HFF-Myc (cell line): Measurements from ENCODE around the gene SQOR.

Experiments used
- DNase-seq: peaks from one replicate; pipeline ENCODE4 v3.0.0-alpha.2; 2011; ENCODE audit warnings: low read depth; ENCODE audit errors: extremely low read depth
- H3K4me3 ChIP-seq: replicated peaks from 2 replicates; pipeline ENCODE4 v1.5.1; 2011; ENCODE audit warnings: low read depth, mild to moderate bottlenecking, control low read depth, low read length
- CTCF ChIP-seq: IDR thresholded peaks from 2 replicates; pipeline ENCODE4 v1.5.1; 2012; ENCODE audit warnings: mild to moderate bottlenecking, low read depth, low read length, control low read depth; ENCODE audit errors: missing control alignments

Gene SQOR

GRCh38 chr15:45678459-45679178 lies 43.8 kb downstream of the SQOR start:
- no peak for DNase-seq

GRCh38 chr15:45684533-45684932 lies 49.7 kb downstream of the SQOR start:
- TF ChIP-seq CTCF: no peak
- no peak for DNase-seq
- H3K4me3 ChIP-seq: no peak overlapping the region

More at GRCh38 chr15:45678459-45679178, 43.8 kb downstream of the SQOR start:
- no peak overlapping the region for H3K4me3 ChIP-seq
- TF ChIP-seq CTCF: no peak

DNA sequence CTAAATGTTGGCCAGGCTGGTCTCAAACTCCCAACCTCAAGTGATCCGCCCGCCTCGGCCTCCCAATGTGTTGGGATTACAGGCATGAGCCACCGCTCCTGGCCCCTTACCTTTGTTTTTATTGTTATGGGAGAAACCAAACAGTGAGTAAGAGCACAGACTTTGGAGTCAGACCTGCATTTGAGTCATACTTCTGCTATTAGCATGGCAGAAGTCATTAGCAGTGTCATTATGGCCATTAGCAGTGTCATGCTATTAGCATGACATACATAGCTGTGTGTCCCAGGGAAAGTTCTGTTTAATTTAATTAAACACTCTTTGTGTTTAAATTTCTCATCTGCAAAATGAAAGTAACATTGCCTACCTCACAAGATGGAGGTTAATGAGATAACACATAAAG lies 54.8 kb downstream of the SQOR start:
- H3K4me3 ChIP-seq: no peak overlapping the region
- no peak for TF ChIP-seq CTCF
- DNase-seq: no peak

DNA sequence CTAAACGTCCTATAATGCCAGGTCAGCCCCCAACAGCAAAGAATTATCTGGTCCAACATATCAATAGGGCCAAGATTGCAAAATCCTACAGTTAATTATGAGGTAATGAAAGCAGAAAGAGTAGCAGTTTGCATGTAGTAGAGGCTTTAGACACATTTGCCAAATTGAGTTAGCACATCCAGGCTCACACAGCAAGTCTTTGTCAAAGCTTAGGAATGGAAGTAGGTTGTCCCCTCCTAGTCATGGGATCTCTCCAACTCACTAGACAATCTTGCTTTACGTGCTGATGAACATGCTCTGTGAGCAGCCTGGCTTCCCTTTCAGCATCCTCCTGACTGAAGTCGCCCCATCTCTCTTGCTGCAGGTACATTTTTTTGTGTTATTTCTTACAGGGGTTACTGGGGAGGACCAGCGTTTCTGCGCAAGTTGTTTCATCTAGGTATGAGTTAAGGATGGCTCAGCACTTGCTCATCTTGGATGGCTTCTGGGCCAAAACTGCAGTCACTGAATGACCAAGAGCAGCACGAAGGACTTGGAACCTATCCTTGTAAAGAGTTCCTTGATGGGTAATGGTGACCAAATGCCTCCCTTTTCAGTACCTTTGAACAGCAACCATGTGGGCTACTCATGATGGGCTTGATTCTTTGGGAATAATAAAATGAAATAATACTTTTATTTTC lies 55.9 kb downstream of the SQOR start:
- DNase-seq: no peak
- no peak for TF ChIP-seq CTCF
- no peak overlapping the region for H3K4me3 ChIP-seq

DNA sequence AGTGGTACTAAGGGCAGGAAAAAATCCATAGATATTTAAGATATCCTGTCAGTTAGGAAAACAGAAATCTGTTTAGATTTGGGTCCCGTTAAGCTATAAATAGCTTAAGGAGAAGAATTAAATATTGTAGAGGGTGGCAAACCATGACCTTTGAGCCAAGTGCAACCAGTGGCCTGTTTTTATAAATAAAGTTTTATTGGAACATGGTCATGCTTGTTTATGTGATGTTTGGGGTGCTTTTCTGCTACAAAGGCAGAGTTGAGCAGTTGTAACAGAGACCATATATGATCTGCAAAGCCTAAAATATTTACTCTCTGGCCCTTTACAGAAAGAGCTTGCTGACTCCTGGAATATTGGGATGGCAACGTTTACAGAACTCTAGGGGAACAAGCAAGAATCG lies 66.3 kb downstream of the SQOR start:
- no peak for TF ChIP-seq CTCF
- DNase-seq: no peak
- H3K4me3 ChIP-seq: no peak overlapping the region

- no peak for DNase-seq
- no peak overlapping the region for H3K4me3 ChIP-seq
- no peak for TF ChIP-seq CTCF
Observed at GRCh38 chr15:45702041-45702440, 67.2 kb downstream of the SQOR start.
